ENCODE measurements around the gene IGF2BP1. TPM values are rescaled to one million over a fixed set of nuclear protein-coding genes. Genes with fewer than 3 reads are reported as not detected.
A peak's percentile ranks its signal among the peaks of the same experiment; 100 is the strongest.
"Not testable (repeated sequence)": the region's sequence is repeated elsewhere in the genome, so short reads cannot be mapped to it uniquely, and the experiment has no call there.

The IGF2BP1 gene
- total RNA-seq, 2 experiments from 2014 or later, result 0.43 to 0.97 TPM

DNA sequence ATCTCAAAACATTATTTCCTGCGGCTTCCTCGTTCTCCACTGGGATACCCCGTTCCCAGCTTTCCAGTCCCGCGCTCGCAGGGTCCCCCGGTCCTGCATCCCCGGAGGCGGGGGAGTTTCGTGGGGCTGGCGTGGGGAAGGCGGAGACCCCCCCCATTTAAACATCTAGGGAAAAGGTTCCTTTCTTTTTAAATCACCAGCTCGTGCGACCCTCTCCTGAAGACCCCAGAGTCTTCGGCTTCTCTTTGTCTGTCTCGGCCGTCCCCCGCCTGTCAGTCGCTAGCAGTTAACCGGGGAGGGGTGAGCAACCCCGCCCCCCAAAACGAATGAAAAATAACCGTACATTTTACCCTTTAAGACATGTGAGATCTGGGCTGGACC, 473 bp upstream of the IGF2BP1 start:
- H3K4me3 Mint-ChIP-seq, result peak overlapping the region; percentile 64
- ChIA-PET POLR2A (no interaction called here), CTCF (interaction anchor here (0.5 to 1.1 kb wide), 3 partner anchors 126 to 384 kb away, joined by 3 to 5 read pairs (median 3); no protein-coding TSS in a partner anchor)
- H3K36me3 Mint-ChIP-seq (ENCODE audit: low read depth), result no peaks in the 10 kb centered on the region
- intact Hi-C loops (cut with DNase I, micrococcal nuclease), result loop anchor here (5.0 kb wide), 1 partner anchor 274 kb away; the partner anchor contains the start of genes PRAC1 (in 2 of the 2) and PRAC2 (in 2 of the 2)
- ATAC-seq (no peak), DNase-seq (no peak)
- peaks cover 25% of the 10 kb centered on the region for H3K4me1 Mint-ChIP-seq
- no peaks in the 10 kb centered on the region for H3K9me3 Mint-ChIP-seq (ENCODE audit: low read depth)
- peaks cover 76% of the 10 kb centered on the region for H3K27me3 Mint-ChIP-seq
- H3K27ac Mint-ChIP-seq, result no peak overlapping the region

DNA sequence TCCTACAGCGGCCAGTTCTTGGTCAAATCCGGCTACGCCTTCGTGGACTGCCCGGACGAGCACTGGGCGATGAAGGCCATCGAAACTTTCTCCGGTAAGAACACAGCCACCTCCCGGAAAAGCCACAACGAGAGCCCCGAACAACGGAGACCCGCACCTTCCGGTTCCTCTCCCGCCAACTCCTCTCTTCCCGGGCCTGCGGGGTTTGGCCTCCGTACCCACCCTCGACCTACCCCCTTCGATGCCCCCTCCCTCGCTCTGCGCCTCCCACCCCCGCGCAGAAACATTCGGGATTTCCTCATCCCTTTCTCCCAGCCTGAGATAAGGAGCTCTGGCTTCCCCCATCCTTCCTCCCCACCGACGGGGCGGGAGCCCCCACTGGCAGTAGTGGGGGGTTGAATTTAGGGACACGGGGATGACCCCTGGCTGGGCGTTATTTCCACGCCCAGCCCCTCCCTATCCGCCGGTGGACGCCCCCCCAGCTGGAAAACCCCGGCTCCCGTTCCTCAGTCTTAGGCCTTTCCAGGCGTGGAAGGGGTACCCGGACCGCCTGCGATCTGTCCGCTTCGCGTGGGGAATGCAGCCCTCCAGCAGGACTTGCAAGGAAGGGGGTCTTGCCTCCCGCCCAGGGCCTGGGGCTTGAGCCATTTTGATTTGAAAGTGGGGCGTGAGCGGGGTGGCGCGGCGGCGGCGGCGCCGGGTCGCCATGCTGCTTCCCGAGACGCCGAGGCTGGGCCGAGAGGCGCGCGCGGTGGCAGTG, 822 bp downstream of the IGF2BP1 start:
- peaks cover 75% of the 10 kb centered on the region for H3K27me3 Mint-ChIP-seq
- DNase-seq, result peak; percentile 16
- H3K36me3 Mint-ChIP-seq (ENCODE audit: low read depth), result no peaks in the 10 kb centered on the region
- CTCF ChIA-PET, result no interaction called here
- no peaks in the 10 kb centered on the region for H3K9me3 Mint-ChIP-seq (ENCODE audit: low read depth)
- no peak overlapping the region for H3K27ac Mint-ChIP-seq
- ATAC-seq, result no peak
- intact Hi-C loops (cut with DNase I, micrococcal nuclease), result loop anchor here (5.0 kb wide), 1 partner anchor 276 kb away; the partner anchor contains the start of genes PRAC1 (in 2 of the 2) and PRAC2 (in 2 of the 2)
- H3K4me1 Mint-ChIP-seq, result peaks cover 25% of the 10 kb centered on the region
- H3K4me3 Mint-ChIP-seq, result peak overlapping the region; percentile 64
- POLR2A ChIA-PET, result no interaction called here

DNA sequence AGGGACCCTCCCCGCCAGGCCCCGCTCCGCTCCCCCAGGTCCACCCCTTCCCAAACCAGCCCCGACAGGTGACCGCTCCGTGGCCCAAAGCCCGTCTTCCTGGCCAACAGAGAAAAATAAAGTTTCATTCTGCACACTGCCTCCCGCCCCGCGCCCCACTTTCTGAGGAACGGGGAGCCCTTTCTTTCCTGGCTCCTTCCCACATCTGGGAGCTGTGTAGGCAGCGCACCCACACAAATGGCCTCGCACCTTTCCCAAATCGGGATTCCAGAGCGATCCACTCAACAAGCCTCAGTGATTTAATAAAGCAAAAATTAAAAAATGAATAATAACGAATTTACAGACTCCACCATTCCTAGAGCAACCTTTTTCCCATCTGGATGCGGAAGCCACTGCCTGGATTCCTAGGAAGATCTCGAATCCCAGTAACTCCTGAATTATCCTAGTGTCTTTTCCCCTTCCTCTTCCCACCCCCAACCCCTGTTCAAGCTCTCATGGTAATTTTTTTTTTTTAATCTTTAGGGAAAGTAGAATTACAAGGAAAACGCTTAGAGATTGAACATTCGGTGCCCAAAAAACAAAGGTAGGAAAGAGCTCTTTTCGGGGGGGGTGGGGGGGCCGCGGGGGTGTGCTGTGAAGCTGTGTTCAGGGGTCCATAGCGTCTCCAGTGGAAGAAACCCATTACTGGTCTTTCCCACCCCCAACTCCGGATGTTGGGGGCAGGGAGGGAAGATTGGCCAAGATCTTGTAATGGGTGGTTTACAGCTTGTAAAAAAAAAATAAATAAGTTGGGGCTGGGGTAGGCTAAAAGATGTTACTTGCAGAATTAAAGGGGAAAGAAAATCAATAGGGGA, 1.6 kb downstream of the IGF2BP1 start:
- H3K27ac Mint-ChIP-seq, result no peak overlapping the region
- H3K4me1 Mint-ChIP-seq, result peaks cover 25% of the 10 kb centered on the region
- ATAC-seq, result no peak
- POLR2A ChIA-PET, result interaction anchor here (0.7 kb wide), 1 partner anchor 321 kb away, joined by 3 read pairs; no protein-coding TSS in a partner anchor
- no peaks in the 10 kb centered on the region for H3K9me3 Mint-ChIP-seq (ENCODE audit: low read depth)
- peak overlapping the region; percentile 64 for H3K4me3 Mint-ChIP-seq
- no peaks in the 10 kb centered on the region for H3K36me3 Mint-ChIP-seq (ENCODE audit: low read depth)
- DNase-seq, result no peak
- intact Hi-C loops (cut with DNase I, micrococcal nuclease), result loop anchor here (5.0 kb wide), 1 partner anchor 277 kb away; the partner anchor contains the start of genes PRAC1 (in 2 of the 2) and PRAC2 (in 2 of the 2)
- CTCF ChIA-PET, result interaction anchor here (0.6 to 1.6 kb wide), 2 partner anchors 13 kb away, joined by 4 to 5 read pairs; no protein-coding TSS in a partner anchor
- peaks cover 80% of the 10 kb centered on the region for H3K27me3 Mint-ChIP-seq

- ATAC-seq, result no peak
- Mint-ChIP-seq H3K36me3 (ENCODE audit: low read depth) (no peaks in the 10 kb centered on the region), H3K27me3 (peaks cover 79% of the 10 kb centered on the region), H3K4me3 (no peak overlapping the region), H3K4me1 (peaks cover 20% of the 10 kb centered on the region), H3K27ac (no peak overlapping the region), H3K9me3 (ENCODE audit: low read depth) (no peaks in the 10 kb centered on the region)
- no peak for DNase-seq
- intact Hi-C loops (cut with DNase I, micrococcal nuclease), result no loop called here
- CTCF ChIA-PET, result no interaction called here
- POLR2A ChIA-PET, result no interaction called here
These were observed 3.8 kb downstream of the IGF2BP1 start for GRCh38 chr17:49000943-49001342.

DNA sequence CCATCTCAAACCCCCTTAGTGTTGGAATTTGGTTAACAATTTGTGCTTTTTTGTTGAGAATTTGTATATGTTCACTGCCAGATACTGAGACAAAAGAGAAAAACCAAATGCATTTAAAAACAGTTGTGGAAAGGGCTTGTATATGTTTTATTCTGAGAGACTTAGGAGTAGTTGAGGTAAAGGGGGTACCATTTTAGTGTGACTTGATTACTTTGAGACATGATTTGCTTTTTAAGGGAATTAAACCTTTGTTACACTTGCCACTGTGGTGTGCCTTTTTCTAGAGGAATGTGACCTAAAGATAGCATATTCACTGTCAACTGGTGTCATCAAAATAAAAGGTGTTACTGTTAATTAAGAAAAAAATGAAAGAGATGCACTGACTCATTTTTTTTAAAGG, 4.5 kb downstream of the IGF2BP1 start:
- peaks cover 82% of the 10 kb centered on the region for H3K27me3 Mint-ChIP-seq
- no peaks in the 10 kb centered on the region for H3K36me3 Mint-ChIP-seq (ENCODE audit: low read depth)
- ATAC-seq (no peak), DNase-seq (no peak)
- H3K9me3 Mint-ChIP-seq (ENCODE audit: low read depth), result no peaks in the 10 kb centered on the region
- ChIA-PET CTCF (no interaction called here), POLR2A (no interaction called here)
- no peak overlapping the region for H3K4me3 Mint-ChIP-seq
- H3K4me1 Mint-ChIP-seq, result peaks cover 15% of the 10 kb centered on the region
- no peak overlapping the region for H3K27ac Mint-ChIP-seq
- intact Hi-C loops (cut with DNase I, micrococcal nuclease), result no loop called here

DNA sequence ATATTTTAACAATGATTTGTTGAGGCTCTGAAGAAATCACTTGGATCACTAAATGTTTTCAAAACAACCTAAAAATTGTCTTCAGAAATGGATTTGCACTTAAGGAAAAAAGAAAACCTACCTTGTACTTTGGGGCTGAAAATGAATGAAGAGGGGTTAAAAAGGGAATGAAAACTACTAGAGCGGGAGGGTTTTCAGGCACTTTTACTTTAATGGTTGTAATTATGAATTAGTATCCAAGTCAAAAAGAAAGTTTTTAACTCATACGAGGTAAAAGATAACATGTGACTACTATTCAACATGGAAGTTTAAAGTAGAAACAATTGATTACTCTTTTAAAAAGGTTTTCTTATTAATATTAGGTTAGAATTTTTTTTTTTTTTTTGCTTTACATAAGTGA, 5.1 kb downstream of the IGF2BP1 start:
- H3K27me3 Mint-ChIP-seq, result peaks cover 84% of the 10 kb centered on the region
- no peak overlapping the region for H3K27ac Mint-ChIP-seq
- intact Hi-C loops (cut with DNase I, micrococcal nuclease), result no loop called here
- ChIA-PET CTCF (interaction anchor here (0.6 kb wide), 1 partner anchor 340 kb away, joined by 5 read pairs; no protein-coding TSS in a partner anchor), POLR2A (no interaction called here)
- ATAC-seq (no peak), DNase-seq (no peak)
- no peaks in the 10 kb centered on the region for H3K36me3 Mint-ChIP-seq (ENCODE audit: low read depth)
- H3K4me1 Mint-ChIP-seq, result peaks cover 10% of the 10 kb centered on the region
- H3K4me3 Mint-ChIP-seq, result no peak overlapping the region
- no peaks in the 10 kb centered on the region for H3K9me3 Mint-ChIP-seq (ENCODE audit: low read depth)

DNA sequence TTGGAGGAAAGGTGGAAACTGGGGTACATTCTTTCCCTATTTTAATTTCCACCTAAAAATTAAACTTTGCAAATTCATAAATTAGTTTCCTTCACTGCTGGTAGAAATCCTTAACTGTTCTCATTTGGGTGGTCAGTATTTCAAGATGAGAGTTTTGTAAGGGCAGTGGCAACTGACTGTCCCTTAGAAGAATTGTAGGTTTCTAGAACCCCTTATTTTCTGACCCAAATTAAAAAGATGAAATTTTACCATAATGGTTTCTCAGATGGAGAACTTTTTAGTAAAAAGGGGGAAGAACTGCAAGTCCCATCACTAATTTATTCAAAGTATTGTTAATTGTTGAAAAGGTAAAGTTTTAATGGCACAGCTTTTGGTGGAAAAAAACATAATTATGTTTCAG, 5.6 kb downstream of the IGF2BP1 start:
- CTCF ChIA-PET, result interaction anchor here (0.6 kb wide), 1 partner anchor 339 kb away, joined by 5 read pairs; no protein-coding TSS in a partner anchor
- Mint-ChIP-seq H3K4me3 (no peak overlapping the region), H3K9me3 (ENCODE audit: low read depth) (no peaks in the 10 kb centered on the region), H3K27ac (no peak overlapping the region), H3K4me1 (peaks cover 6% of the 10 kb centered on the region), H3K36me3 (ENCODE audit: low read depth) (no peaks in the 10 kb centered on the region), H3K27me3 (peaks cover 83% of the 10 kb centered on the region)
- intact Hi-C loops (cut with DNase I, micrococcal nuclease), result no loop called here
- DNase-seq, result no peak
- POLR2A ChIA-PET, result no interaction called here
- ATAC-seq, result no peak

GRCh38 chr17:49003557-49004511, 6.6 kb downstream of the IGF2BP1 start:
- Mint-ChIP-seq H3K4me1 (no peaks in the 10 kb centered on the region), H3K27ac (no peak overlapping the region), H3K27me3 (peaks cover 78% of the 10 kb centered on the region), H3K4me3 (no peak overlapping the region), H3K36me3 (ENCODE audit: low read depth) (no peaks in the 10 kb centered on the region), H3K9me3 (ENCODE audit: low read depth) (no peaks in the 10 kb centered on the region)
- ATAC-seq (no peak), DNase-seq (peak; percentile 20)
- intact Hi-C loops (cut with DNase I, micrococcal nuclease), result no loop called here
- POLR2A ChIA-PET, result no interaction called here
- CTCF ChIA-PET, result no interaction called here

- ATAC-seq (no peak), DNase-seq (no peak)
- ChIA-PET POLR2A (no interaction called here), CTCF (interaction anchor here (0.8 kb wide), 1 partner anchor 25 kb away, joined by 3 read pairs; no protein-coding TSS in a partner anchor)
- Mint-ChIP-seq H3K9me3 (ENCODE audit: low read depth) (no peaks in the 10 kb centered on the region), H3K4me3 (no peak overlapping the region), H3K27me3 (peaks cover 67% of the 10 kb centered on the region), H3K4me1 (no peaks in the 10 kb centered on the region), H3K36me3 (ENCODE audit: low read depth) (no peaks in the 10 kb centered on the region), H3K27ac (no peak overlapping the region)
- intact Hi-C loops (cut with DNase I, micrococcal nuclease), result no loop called here
These were observed 8.0 kb downstream of the IGF2BP1 start for GRCh38 chr17:49005140-49005539.

- H3K36me3 Mint-ChIP-seq (ENCODE audit: low read depth); intact Hi-C loops (cut with DNase I, micrococcal nuclease); H3K4me3 Mint-ChIP-seq; DNase-seq; ATAC-seq; H3K4me1 Mint-ChIP-seq; POLR2A ChIA-PET; CTCF ChIA-PET; H3K27ac Mint-ChIP-seq; H3K9me3 Mint-ChIP-seq (ENCODE audit: low read depth): not testable (repeated sequence)
- peaks cover 58% of the 10 kb centered on the region for H3K27me3 Mint-ChIP-seq
These were observed 11.7 kb downstream of the IGF2BP1 start for GRCh38 chr17:49008908-49009307.

DNA sequence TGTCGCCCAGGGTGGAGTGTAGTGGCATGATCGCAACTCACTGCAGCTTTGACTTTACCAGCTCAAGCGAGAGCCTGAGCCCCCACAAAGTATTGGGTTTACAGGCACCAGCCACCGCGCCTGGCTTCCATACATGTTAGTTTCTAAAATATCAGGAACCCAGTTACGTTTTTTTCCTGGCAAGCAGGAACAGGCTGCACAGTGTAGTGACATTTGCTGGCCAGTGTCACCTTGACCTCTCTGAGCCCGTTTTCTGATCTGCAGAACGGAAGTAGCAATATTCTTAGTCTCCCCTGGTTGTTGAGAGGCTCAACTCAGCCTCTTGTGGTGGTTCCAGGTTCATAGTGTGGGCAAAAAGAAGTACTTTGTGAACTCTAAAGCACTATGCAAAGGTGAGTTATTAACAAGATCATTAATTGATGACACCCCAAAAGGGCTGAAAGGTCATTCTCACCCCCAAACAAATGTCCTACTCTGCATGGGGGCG, 15.6 kb downstream of the IGF2BP1 start:
- DNase-seq (no peak), ATAC-seq (no peak)
- H3K9me3 Mint-ChIP-seq (ENCODE audit: low read depth), result no peaks in the 10 kb centered on the region
- intact Hi-C loops (cut with DNase I, micrococcal nuclease), result no loop called here
- no peak overlapping the region for H3K4me3 Mint-ChIP-seq
- no peaks in the 10 kb centered on the region for H3K4me1 Mint-ChIP-seq
- POLR2A ChIA-PET, result no interaction called here
- H3K27ac Mint-ChIP-seq, result no peak overlapping the region
- H3K27me3 Mint-ChIP-seq, result peaks cover 46% of the 10 kb centered on the region
- H3K36me3 Mint-ChIP-seq (ENCODE audit: low read depth), result no peaks in the 10 kb centered on the region
- CTCF ChIA-PET, result interaction anchor here (0.7 kb wide), 1 partner anchor 20 kb away, joined by 3 read pairs; no protein-coding TSS in a partner anchor

Measured in activated CD4-positive, alpha-beta T cell treated with anti-CD3 and anti-CD28 coated beads for 36 hours (primary cell).